Measurements from ENCODE around the gene PLS1.

DNA sequence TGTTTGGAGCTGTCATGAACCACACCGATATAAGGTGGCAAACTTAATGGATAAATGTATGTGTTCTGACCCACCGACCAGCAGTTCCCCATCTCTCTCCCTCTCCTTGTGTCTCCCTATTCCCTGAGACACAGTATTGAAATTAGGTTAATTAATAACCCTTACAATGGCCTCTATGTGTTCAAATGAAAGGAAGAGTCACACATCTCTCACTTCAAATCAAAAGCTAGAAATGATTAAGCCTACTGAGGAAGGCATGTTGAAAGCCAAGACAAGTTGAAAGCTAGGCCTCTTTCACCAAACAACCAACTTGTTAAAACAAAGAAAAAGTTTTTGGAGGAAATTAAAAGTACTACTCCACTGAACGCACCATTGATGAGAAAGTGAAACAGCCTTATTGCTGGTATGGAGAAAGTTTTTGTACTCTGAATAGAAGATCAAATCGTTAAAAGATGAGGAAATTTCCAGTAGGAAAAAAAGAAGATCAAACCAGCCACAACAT, 32.6 kb upstream of the PLS1 start:
- TF ChIP-seq CTCF (conservative IDR thresholded peaks at IDR 0.05): no peak
- no peak for TF ChIP-seq EZH2 (IDR thresholded peaks at IDR 0.05; ENCODE audit: low read depth)

Measured in PC-9 (cell line).